GM10847 (cell line): ENCODE data around the gene SRC.

Experiments
- POLR2A ChIP-seq: IDR thresholded peaks from 2 replicates; pipeline ENCODE4 v1.6.1; 2011; ENCODE audit not compliant: insufficient read length; ENCODE audit errors: extremely low read depth

The SRC gene

DNA sequence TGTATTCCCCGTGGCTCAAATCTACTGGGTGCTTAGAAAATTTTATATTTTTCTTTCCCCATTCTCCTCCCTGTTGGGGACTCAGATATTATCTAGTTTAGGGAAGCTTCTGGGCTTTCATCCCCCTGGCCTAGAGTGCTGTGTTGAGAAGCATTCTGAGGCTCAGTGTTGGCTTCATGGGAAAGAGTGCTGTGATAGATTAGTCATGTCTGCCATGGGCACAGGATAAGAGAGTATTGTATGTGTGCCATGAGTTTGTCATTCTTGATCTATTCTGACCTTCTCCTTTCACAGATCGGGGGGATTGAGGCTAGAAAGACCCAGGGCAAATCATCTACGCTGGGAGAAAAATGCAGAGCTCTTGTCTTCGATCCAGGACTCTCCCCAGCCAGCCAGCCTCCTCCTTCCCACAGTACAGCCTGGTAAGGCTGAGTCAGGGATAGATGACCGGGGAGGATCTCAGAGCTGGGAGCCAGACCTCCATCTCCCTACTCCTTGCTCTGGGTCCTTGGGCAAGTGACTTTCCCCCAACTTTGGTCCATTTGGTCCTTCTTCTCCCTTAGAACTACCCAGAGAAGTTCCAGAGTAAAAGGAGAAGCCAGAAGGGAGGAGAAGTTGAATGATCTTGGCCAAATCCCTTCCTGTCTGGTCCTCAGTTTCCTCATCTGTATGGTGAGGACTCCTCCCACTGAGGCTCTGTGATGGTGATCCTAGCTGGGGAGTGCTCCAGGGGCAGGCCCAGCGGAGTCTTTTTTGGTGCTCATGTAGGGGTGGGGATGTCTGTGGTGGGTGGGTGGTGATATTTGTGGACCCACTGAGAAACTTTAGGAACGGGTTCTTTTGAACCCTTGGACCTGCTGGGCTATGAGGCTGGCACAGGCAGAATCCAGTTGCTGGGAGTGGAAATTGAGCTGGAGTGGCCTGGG lies 5.0 kb downstream of the SRC start:
- TF ChIP-seq POLR2A, result no peak

DNA sequence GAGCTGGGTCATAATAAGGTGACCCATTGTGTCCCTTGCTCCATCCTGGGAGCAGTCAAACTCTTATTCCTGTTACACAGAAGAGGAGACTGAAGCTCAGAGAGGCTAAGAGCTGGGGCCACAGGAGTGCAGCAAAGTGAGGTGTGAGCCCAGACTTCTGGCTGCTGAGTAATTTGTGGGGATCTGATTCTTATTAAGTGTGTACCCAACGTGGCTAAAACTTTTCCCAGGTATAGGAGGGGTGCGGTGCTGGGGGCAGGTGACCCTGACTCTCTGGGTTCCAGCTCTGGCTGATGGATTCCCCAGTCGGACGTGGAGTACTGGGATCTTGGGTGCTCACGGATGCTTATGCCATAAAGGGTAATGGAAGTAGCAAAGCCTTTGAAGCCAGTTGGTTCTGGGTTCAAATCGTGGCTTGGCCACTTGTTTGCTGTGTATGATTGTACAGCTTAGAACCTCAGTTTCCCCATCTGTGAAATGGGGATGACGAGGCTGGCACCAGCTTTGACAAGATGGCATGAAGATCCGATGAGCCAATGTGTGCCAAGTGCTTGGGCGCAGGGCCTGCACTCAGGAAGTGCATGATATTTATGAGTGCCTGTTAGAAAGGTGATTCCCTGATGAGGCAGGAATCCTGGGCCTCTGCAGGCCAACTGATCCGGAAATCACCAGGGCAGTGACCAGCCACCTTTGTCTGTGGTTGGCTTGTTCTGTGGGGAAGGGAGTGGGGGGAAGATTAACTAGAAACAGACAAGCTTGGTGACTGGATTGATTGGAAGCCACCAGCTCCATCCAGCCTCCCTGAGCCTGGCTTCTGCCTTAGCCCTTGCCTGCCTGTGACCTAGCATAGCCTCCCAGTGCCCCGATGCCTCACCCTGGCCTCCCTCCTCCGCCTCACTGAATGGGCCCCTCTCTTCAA lies 6.0 kb downstream of the SRC start:
- TF ChIP-seq POLR2A, result no peak

DNA sequence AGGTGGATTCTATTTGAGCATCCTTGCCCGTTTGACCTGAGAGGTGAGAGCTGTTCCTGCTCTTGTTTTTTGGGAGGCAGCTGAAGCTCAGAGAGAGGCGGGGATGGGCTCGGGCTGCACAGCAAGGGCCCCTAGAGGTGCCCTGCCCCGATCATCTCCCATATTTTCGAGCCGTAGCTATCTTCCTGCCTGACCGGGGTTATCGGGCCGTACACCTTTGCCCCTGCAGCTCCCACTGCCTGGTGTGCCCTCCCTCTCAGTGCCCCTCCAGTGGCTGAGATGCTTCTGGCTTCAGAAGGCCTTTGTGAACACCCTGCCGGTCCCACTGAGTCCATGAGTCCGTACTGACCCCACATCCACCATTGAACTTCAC lies 6.7 kb downstream of the SRC start:
- no peak for TF ChIP-seq POLR2A

DNA sequence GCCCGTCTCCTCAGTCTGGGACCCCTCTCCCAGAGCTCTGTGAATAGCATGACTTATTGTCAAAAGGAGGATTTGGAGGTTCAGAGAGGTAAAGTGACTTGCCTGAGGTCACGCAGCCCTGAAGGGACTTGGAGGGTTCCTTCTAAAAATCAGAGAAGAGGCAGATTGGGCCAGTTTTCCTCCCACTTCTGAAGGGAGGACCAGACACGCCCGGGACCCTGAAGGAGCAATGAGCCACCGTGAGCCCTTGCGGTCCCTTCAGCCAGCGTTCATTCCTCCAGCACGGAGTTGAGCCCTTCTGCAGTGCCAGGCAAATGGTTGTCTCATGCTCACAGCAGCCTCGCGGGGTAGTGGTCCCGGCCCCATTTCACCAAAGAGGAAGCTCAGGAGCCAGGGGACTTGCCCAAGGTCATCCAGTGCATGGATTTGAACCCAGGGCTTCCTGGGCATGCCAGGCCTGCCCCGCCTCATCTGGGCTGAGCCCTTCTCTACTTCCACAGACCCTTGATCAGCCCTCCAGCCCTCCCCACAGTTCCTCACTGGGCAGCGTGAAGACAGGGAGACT lies 7.4 kb downstream of the SRC start:
- no peak for TF ChIP-seq POLR2A

DNA sequence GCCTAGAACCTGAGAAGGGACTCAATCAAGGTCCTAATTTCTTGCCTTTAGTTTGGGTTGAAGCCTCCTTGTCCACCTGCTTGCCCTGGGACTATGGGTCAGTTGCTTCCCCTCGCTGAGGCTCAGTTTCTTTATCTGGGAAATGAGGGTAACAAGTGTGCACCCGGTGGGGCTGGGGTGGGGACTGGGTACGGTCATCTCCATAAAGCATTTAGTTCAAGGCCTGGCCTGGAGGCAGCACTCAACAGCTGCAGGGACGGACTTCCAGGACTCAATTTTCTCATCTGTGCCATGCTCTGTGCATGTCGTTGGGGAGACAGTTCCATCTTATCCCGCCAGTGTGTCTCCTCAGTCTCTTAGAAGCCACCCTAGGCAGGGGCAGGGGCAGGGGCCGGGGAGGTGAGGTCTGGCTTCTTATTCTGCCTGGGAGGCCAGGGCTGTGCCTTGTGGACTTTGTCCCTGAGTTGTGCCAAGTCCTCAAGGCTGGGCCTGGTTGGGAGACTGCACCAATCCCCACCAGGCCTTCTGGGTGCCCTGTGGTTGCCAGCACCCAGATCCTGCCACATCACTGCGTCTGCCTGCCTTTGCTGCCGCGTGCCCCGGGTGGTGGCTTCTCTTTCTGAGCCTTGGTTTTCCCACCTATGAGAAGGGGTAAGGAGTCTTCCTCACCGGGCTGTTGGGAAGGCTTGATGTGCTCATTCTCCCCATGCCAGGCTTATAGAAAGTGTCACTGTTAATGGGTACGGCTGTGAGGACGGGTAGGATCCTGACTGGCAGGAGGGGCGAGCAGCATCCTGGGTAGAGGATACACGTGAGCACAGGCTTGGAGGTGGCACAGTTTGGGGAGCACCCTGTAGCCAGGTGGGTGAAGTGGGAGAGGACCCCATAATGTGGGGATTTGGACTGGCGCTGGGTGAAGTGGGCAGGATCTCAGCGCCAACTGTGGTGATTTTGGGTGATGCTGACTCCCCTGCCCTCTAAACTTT lies 8.6 kb downstream of the SRC start:
- no peak for TF ChIP-seq POLR2A

DNA sequence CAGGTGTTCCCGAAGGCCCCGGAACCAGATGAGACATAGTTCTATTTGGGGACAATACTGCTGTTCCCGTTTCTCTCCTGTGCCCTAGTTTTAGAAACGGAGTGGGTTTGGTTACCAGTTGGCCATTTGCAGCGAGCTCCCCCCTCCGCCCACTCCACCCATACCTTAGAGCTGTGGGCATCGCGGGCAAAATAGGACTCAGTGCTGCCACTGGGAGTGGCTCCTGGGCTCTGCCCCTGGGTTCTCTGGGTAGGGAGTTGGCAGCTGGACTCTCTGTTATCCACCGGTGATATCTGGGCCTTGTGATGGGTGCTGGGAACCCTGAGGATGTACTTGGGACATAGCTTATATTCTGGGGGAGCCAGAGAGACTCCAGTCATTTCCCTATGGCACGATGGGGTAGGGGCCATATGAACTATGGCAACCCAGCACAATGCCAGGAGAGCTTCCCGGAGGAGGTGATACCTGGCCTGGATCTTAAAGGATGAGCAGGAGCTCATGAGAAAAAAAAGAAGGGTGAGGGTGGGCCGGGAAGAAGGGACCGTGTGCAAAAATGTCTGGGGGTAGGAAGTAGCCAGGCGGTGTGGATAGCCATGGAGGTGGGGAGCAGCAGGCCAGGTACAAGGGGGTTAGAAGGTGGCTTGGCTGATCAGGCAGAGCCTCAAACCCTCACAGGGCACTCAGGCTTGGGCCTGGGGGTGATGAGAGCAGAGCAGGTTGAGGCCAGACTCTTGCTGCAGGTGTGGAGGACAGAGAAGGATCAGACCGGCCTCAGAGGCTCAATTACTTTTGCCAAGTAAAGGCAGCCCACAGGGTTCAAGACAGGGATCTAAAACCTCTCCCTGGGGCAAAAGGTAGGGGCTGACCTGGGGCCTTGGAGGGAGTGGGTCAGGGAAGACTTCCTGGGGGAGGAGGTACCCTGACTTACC lies 9.6 kb downstream of the SRC start:
- no peak for TF ChIP-seq POLR2A

DNA sequence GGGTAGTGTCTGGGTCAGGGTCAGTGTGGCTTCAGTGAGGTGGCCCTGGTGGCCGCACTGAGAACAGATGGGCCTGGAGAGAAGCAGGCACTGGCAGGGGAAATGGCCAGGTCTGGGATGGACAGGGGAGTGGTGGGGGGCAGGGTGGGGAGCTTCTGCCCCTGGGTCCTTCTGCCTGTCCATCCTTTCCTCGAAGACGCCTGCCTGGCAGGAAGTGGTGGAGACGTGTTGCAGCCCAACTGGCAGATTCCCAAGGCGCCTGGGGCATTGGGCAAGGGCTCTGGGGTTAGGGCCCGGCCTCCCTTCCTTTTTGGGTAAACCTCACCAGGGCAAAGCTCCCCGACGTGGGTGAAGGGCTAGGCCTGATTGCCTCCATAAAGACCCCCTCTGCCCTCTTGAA lies 10.4 kb downstream of the SRC start:
- TF ChIP-seq POLR2A, result no peak

DNA sequence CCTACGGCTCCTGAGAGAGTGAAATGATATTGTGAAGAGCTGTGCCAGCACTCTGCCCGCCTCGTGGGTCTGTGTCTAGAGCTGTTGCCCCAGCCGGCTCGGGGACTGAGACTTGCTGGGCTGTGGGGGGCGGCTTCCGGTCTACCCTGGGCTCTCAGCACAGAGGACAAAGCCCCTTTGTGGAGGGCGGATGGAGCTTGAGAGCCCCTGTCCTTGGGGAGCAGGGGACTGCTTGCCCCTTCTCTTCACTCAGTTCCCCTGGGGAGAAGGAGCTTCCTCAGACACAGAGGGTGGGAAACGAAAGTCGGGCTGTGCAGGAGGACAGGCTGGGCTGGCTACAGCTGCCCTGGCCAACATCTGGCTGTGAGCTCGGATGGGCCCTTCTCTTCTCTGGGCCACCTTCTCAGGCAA lies 11.0 kb downstream of the SRC start:
- no peak for TF ChIP-seq POLR2A

DNA sequence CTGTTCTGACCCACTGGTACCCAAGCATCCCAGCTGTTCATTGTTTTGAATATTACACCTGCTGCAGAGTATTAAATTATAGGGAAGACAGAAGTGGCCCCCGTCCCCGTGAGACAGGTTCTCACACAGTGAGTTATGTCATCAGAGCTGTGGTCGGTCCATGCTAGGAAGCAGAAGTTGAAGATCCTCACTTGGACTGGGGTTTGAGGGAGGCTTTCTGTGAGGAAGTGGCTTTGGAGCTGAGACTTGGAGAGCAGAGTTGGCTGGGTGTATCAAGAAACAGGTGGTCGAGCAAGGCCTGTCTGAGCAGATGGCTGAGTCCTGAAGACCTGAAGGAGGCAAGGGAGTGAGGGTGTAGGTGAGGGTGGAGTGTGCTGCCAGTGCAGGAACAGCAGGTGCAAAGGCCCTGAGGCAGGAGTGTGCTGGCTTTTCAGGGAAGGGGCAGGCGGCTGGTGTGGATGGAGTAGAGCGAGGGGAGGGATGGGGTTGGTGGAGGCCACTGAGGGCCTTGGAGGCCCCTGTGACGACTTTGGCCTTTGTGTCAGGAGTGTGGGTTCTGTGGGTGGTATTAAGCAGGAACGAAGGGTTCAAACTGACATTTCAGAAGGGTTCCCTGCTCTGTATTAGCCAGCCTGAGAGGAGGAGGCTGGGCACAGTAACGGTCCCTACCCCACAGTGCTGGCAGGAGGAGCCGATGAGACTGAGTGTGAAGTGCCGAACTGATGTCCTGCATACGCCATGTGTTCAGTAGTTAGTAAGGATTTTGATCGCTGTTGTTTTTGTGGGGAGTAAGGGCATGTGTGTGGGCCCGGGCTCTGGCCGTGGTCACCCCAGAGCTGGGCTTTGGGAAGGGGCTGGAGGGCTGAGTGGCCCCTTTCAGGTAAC lies 11.8 kb downstream of the SRC start:
- no peak for TF ChIP-seq POLR2A

DNA sequence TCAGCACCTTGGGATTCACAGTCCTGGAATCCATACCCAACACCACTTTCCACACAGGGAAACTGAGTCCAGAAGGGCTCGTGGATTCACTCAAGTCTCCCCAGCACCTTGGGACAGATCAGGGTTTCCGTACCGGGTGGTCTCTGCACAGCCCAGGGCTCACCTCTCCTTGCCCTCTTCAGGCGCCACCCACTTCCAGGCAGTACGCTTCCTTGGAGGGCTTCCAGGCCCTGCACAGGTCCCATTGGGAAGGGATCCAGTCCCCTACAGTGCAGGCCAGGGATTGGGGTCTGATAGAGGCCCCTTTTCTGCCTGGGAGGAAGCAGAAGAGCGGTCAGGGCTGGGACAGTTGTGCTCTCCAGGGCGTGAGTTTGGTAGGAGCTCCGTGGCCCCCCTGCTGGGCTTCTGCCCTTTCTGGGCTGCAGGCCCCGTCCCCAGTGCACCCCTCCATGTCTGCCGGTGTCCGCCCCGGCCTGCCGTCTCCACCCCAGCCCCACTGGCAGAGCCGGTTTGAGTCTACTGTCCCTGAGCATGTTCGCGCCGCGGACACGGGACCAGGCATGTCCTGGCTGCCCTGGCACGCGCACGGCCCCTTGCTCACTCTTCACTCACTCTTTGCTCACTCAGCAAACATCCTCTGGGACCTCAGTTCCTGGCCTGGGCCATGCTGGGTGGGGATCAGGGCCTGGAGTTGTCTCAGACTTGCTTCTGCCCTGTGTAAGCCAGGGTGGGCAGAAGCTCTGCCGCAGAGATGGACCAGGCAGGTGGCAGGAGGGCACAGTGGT lies 12.6 kb downstream of the SRC start:
- TF ChIP-seq POLR2A, result no peak

DNA sequence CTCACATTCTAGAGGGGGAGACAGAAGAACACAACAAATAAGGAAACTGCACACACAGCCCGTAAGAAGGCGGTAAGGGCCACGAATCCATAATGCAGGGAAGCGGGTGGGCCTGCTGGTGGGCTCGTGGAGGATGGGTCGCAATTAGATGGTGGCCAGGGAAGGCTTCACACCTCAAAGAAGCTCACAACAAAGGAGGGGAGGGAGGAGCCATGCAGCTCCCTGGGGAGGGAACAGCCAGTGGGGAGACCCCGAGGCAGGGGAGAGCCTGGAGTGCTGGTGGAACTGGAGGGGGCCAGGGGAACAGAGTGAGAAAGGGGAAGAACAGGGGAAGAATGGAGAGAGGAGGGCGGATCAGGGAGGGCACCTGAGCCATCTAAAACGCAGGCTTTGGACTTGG lies 13.4 kb downstream of the SRC start:
- no peak for TF ChIP-seq POLR2A

DNA sequence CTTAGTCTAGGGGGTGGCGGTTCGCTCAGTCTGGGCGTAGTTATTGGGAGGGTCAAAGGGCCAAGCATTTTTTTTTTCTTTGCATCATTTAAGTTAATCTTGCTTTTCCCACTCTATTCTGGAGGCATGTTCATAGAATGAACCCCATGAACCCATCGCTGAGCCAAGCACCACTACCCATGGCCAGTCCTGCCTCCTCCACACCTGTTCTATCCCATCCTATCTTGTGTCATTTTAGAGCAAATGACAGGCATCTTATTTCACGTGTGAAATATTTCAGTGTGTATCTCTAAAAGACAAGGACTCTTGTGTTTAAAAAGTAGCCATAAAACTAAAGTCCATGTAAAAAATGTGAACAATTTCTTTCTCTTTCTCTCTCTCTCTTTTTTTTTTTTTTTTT lies 13.9 kb downstream of the SRC start:
- TF ChIP-seq POLR2A, result no peak
